Sigmoid colon (tissue), 3 donors: Measurements from ENCODE around the gene BSPH1.

ENCODE experiments used
- POLR2A ChIP-seq, 2 donors: fragments of 450-650 bp; IDR thresholded peaks; one replicate each; pipeline ENCODE4 v1.6.1; 2016; ENCODE audit warnings: antibody characterized with exemption in 2 of 2, mild to moderate bottlenecking in 2 of 2, moderate library complexity in 2 of 2
- TF ChIP-seq, protein P1 (sequence below), 4 experiments: fragments of 450-650 bp in 3 of 4; fragments of 200-600 bp in 1 of 4; IDR thresholded peaks; one replicate each; pipeline ENCODE4 v1.5.1; 2016 to 2019; ENCODE audit warnings: antibody characterized with exemption in 4 of 4, mild to moderate bottlenecking in 3 of 4, moderate library complexity in 2 of 4

DNA sequence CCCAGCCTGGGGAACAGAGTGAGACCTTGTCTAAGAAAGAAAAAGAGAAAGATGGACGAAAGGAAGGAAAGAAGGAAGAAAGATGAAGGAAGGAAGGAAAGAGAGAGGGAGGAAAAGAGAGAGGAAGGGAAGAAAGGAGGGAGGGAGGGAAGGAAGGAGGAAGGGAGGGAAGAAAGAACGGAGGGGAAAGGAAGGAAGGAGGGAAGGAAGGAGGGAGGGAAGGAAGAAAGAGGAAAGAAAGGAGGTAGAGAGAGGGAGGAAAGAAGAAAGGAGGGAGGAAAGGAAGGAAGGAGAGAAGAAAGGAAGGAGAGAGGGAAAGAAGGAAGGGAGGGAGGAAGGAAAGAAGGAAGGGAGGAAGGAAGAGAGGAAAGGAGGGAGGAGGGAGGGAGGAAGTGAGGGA, 31.0 kb upstream of the BSPH1 start:
- TF ChIP-seq POLR2A (IDR thresholded peaks at IDR 0.05) = no peak
- TF ChIP-seq, protein P1, sequence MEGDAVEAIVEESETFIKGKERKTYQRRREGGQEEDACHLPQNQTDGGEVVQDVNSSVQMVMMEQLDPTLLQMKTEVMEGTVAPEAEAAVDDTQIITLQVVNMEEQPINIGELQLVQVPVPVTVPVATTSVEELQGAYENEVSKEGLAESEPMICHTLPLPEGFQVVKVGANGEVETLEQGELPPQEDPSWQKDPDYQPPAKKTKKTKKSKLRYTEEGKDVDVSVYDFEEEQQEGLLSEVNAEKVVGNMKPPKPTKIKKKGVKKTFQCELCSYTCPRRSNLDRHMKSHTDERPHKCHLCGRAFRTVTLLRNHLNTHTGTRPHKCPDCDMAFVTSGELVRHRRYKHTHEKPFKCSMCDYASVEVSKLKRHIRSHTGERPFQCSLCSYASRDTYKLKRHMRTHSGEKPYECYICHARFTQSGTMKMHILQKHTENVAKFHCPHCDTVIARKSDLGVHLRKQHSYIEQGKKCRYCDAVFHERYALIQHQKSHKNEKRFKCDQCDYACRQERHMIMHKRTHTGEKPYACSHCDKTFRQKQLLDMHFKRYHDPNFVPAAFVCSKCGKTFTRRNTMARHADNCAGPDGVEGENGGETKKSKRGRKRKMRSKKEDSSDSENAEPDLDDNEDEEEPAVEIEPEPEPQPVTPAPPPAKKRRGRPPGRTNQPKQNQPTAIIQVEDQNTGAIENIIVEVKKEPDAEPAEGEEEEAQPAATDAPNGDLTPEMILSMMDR (IDR thresholded peaks at IDR 0.05) = no peak
